Activated naive CD4-positive, alpha-beta T cell treated with anti-CD3 and anti-CD28 coated beads, Interleukin-2, amount 10 ng/mL, durations not matched to agents 7 days and 5 days (primary cell): ENCODE data around the gene TAOK2.
"Not testable (repeated sequence)": the region's sequence is repeated elsewhere in the genome, so short reads cannot be mapped to it uniquely, and the experiment has no call there.

ENCODE experiments used
- CTCF ChIA-PET: fragments of 350-600 bp; sonication (Branson Sonifier 250); formaldehyde crosslinking; loops from one replicate; lab custom pipeline; 2021; ENCODE audit warnings: antibody characterized with exemption; lab: Charles Lee
- DNase-seq: peaks from one replicate; pipeline ENCODE4 v3.0.0-alpha.2; 2020
- H3K27ac Mint-ChIP-seq: one replicate; pipeline ENCODE4 v1.8.0; 2021; ENCODE audit warnings: mild to moderate bottlenecking, moderate library complexity, mixed read lengths
- H3K27me3 Mint-ChIP-seq: one replicate; pipeline ENCODE4 v1.8.0; 2021; ENCODE audit warnings: mild to moderate bottlenecking, mixed read lengths
- H3K36me3 Mint-ChIP-seq: one replicate; pipeline ENCODE4 v1.8.0; 2021; ENCODE audit warnings: mixed read lengths
- H3K4me1 Mint-ChIP-seq: one replicate; pipeline ENCODE4 v1.8.0; 2021; ENCODE audit warnings: mixed read lengths
- H3K4me3 Mint-ChIP-seq: one replicate; pipeline ENCODE4 v1.8.0; 2021; ENCODE audit warnings: mild to moderate bottlenecking, moderate library complexity, mixed read lengths
- H3K9me3 Mint-ChIP-seq: one replicate; pipeline ENCODE4 v1.8.0; 2021; ENCODE audit warnings: mixed read lengths

The TAOK2 gene

GRCh38 chr16:29958756-29959155 lies 14.9 kb upstream of the TAOK2 start:
- Mint-ChIP-seq H3K27me3 (peaks cover 12% of the 10 kb centered on the region), H3K36me3 (peaks cover 8% of the 10 kb centered on the region), H3K9me3 (no peaks in the 10 kb centered on the region), H3K4me1 (peaks cover 23% of the 10 kb centered on the region), H3K27ac (no peak overlapping the region), H3K4me3 (no peak overlapping the region)
- CTCF ChIA-PET, result no interaction called here
- DNase-seq, result no peak

- no peaks in the 10 kb centered on the region for H3K9me3 Mint-ChIP-seq
- CTCF ChIA-PET, result no interaction called here
- H3K4me1 Mint-ChIP-seq, result peaks cover 23% of the 10 kb centered on the region
- peaks cover 8% of the 10 kb centered on the region for H3K36me3 Mint-ChIP-seq
- H3K4me3 Mint-ChIP-seq, result no peak overlapping the region
- H3K27ac Mint-ChIP-seq, result peak overlapping the region; percentile 55
- peaks cover 8% of the 10 kb centered on the region for H3K27me3 Mint-ChIP-seq
- DNase-seq, result no peak
These were observed 14.4 kb upstream of the TAOK2 start for GRCh38 chr16:29959293-29959692.

- H3K4me1 Mint-ChIP-seq, result peaks cover 23% of the 10 kb centered on the region
- DNase-seq, H3K27ac Mint-ChIP-seq, H3K9me3 Mint-ChIP-seq, CTCF ChIA-PET, H3K27me3 Mint-ChIP-seq, H3K4me3 Mint-ChIP-seq: not testable (repeated sequence)
- H3K36me3 Mint-ChIP-seq, result peaks cover 11% of the 10 kb centered on the region
These were observed 13.8 kb upstream of the TAOK2 start for GRCh38 chr16:29959821-29960220.

DNA sequence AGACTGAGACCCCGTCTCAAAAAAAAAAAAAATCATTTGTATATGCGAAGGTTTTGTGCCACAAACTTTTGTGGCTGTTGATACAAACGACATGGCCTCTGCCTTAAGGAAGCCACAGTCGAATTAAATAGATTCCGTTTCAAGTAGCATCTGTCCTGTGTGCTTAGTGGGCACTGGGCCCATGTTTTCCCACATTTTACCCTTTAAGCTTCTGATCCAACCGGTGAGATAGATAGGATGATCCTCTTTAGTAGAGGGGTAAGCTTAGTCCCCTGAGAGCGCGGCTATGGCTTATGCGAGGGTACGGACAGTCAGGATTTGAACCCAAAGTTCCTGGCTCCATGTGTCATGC lies 12.6 kb upstream of the TAOK2 start:
- peaks cover 24% of the 10 kb centered on the region for H3K4me1 Mint-ChIP-seq
- CTCF ChIA-PET, result interaction anchor here (0.6 to 1.9 kb wide), 3 partner anchors 13 to 70 kb away, joined by 3 to 9 read pairs (median 5); partner anchors contain the start of gene TAOK2
- peak overlapping the region; percentile 88 for H3K4me3 Mint-ChIP-seq
- no peaks in the 10 kb centered on the region for H3K9me3 Mint-ChIP-seq
- peaks cover 8% of the 10 kb centered on the region for H3K27me3 Mint-ChIP-seq
- H3K27ac Mint-ChIP-seq, result peak overlapping the region; percentile 90
- no peak for DNase-seq
- peaks cover 15% of the 10 kb centered on the region for H3K36me3 Mint-ChIP-seq

- H3K4me3 Mint-ChIP-seq, result peak within 1 kb of the TSS; percentile 88
These were observed 12.0 kb upstream of the TAOK2 start, which contains the start of gene TMEM219 for GRCh38 chr16:29961479-29962343. Gene TMEM219 (plus strand): TSS chr16:29962079. CDS start chr16:29963144, 1,065 bp downstream.

GRCh38 chr16:29962344-29962994 lies 11.2 kb upstream of the TAOK2 start:
- CTCF ChIA-PET, result interaction anchor here (0.6 to 1.9 kb wide), 4 partner anchors 12 to 634 kb away, joined by 3 to 9 read pairs (median 3); partner anchors contain the start of genes ASPHD1 and TAOK2
- Mint-ChIP-seq H3K4me3 (peak overlapping the region; percentile 88), H3K27ac (peak overlapping the region; percentile 87), H3K36me3 (peaks cover 15% of the 10 kb centered on the region), H3K27me3 (no peaks in the 10 kb centered on the region), H3K9me3 (no peaks in the 10 kb centered on the region), H3K4me1 (peaks cover 25% of the 10 kb centered on the region)
- no peak for DNase-seq

More at GRCh38 chr16:29961479-29962343, 12.0 kb upstream of the TAOK2 start, which contains the start of gene TMEM219:
- CTCF ChIA-PET, result interaction anchor here (0.6 to 1.9 kb wide), 5 partner anchors 12 to 70 kb away, joined by 3 to 9 read pairs (median 3); partner anchors contain the start of genes ASPHD1 and TAOK2
- peak within 1 kb of the TSS; percentile 90 for H3K27ac Mint-ChIP-seq
- H3K4me1 Mint-ChIP-seq, result peaks cover 25% of the 10 kb centered on the region
- H3K27me3 Mint-ChIP-seq, result peaks cover 7% of the 10 kb centered on the region
- peak; percentile 94 for DNase-seq
- peaks cover 15% of the 10 kb centered on the region for H3K36me3 Mint-ChIP-seq
- H3K9me3 Mint-ChIP-seq, result no peaks in the 10 kb centered on the region

- Mint-ChIP-seq H3K4me1 (peaks cover 25% of the 10 kb centered on the region), H3K27me3 (no peaks in the 10 kb centered on the region), H3K36me3 (peaks cover 17% of the 10 kb centered on the region), H3K27ac (peak overlapping the region; percentile 87), H3K9me3 (no peaks in the 10 kb centered on the region), H3K4me3 (peak overlapping the region; percentile 88)
- CTCF ChIA-PET, result interaction anchor here (1.4 to 1.9 kb wide), 2 partner anchors 11 to 63 kb away, joined by 3 to 9 read pairs; partner anchors contain the start of genes ASPHD1 and TAOK2
- DNase-seq, result no peak
These were observed 10.5 kb upstream of the TAOK2 start for GRCh38 chr16:29963021-29963743.

- peaks cover 36% of the 10 kb centered on the region for H3K36me3 Mint-ChIP-seq
- H3K4me3 Mint-ChIP-seq, result no peak overlapping the region
- no peaks in the 10 kb centered on the region for H3K9me3 Mint-ChIP-seq
- H3K27me3 Mint-ChIP-seq, result no peaks in the 10 kb centered on the region
- CTCF ChIA-PET, result no interaction called here
- no peak overlapping the region for H3K27ac Mint-ChIP-seq
- H3K4me1 Mint-ChIP-seq, result peaks cover 13% of the 10 kb centered on the region
- DNase-seq, result no peak
These were observed 5.5 kb upstream of the TAOK2 start for GRCh38 chr16:29968205-29968604.

- CTCF ChIA-PET, result interaction anchor here (1.3 kb wide), 1 partner anchor 61 kb away, joined by 4 read pairs; no protein-coding TSS in a partner anchor
- H3K4me1 Mint-ChIP-seq, result peaks cover 28% of the 10 kb centered on the region
- no peaks in the 10 kb centered on the region for H3K27me3 Mint-ChIP-seq
- no peaks in the 10 kb centered on the region for H3K9me3 Mint-ChIP-seq
- DNase-seq, result no peak
- H3K4me3 Mint-ChIP-seq, result no peak overlapping the region
- H3K36me3 Mint-ChIP-seq, result peaks cover 29% of the 10 kb centered on the region
- no peak overlapping the region for H3K27ac Mint-ChIP-seq
These were observed 2.4 kb upstream of the TAOK2 start for GRCh38 chr16:29971304-29971703.

DNA sequence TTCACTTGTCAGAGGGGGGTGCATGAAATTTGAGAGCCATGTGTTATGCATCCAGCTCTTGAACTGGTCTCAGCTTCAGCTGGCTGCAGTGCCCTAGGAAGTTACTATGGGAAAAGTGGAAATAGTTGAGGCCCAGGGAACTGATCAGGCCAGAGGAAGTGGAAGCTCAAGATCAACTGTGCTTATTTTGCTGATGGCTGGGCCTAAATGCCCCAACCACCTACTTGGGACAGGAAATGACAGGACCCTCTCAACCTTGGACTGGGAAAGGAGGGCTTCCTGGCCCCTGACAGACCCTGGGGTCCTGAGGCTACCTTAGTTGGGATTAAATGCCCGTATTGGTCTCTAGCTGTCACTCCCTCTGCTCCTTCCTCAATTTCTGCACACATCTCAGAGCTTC lies 1.2 kb upstream of the TAOK2 start:
- Mint-ChIP-seq H3K4me3 (no peak overlapping the region), H3K4me1 (peaks cover 38% of the 10 kb centered on the region), H3K27ac (peak overlapping the region; percentile 86), H3K36me3 (peaks cover 31% of the 10 kb centered on the region), H3K27me3 (no peaks in the 10 kb centered on the region), H3K9me3 (no peaks in the 10 kb centered on the region)
- CTCF ChIA-PET, result interaction anchor here (1.3 to 2.8 kb wide), 5 partner anchors 10 to 165 kb away, joined by 4 to 10 read pairs (median 5); partner anchors contain the start of genes PAGR1 and TMEM219
- no peak for DNase-seq

DNA sequence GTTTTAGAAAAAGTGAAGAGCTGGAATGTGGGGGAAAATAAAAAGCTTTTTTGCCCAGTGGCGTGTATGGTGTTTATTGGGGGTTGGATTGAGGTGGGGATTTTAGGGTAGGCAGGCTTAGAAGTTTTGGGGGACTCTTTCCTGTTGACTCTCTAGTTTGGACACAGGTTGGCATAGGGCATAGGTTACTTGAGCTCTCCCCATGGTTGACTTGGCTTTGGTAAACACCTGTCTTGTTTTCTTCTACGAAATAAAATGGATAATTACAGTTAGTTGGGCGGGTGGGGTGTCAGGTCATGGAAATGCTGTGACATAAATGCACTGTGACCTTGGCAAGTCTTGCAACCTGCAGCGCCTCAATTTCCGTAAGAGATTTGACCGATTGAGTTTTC lies 680 bp upstream of the TAOK2 start:
- CTCF ChIA-PET, result interaction anchor here (0.9 to 2.8 kb wide), 5 partner anchors 11 to 165 kb away, joined by 3 to 10 read pairs (median 5); partner anchors contain the start of genes PAGR1 and TMEM219
- Mint-ChIP-seq H3K27ac (peak overlapping the region; percentile 86), H3K4me1 (peaks cover 38% of the 10 kb centered on the region), H3K9me3 (no peaks in the 10 kb centered on the region), H3K27me3 (no peaks in the 10 kb centered on the region), H3K4me3 (peak overlapping the region; percentile 81), H3K36me3 (peaks cover 35% of the 10 kb centered on the region)
- no peak for DNase-seq

- Mint-ChIP-seq H3K27ac (peak overlapping the region; percentile 80), H3K9me3 (no peaks in the 10 kb centered on the region), H3K36me3 (peaks cover 37% of the 10 kb centered on the region), H3K27me3 (no peaks in the 10 kb centered on the region), H3K4me1 (peaks cover 38% of the 10 kb centered on the region), H3K4me3 (peak overlapping the region; percentile 81)
- peak; percentile 46 for DNase-seq
- CTCF ChIA-PET, result interaction anchor here (1.4 to 2.8 kb wide), 2 partner anchors 12 to 58 kb away, joined by 4 to 9 read pairs; partner anchors contain the start of gene TMEM219
These were observed 844 bp downstream of the TAOK2 start for GRCh38 chr16:29974291-29975133.

DNA sequence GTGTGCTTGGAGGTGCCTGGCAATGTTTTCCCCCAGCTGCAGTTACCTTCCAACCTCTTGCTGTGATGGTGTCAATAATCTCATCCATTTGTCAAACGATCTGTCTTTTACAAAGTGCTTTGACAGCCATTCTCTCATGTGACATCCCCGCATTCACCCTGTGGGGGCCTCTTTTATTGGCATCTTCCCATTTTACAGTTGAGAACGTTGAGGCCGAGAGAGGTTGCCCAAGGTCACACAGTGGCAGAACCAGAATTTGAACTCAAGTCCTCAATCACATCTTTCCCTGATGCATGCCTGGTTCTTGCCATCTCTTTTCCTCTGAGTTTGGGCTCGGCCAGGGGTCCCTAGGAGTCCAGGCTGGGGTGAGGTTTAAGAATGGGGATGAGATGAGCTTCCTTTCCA lies 1.5 kb downstream of the TAOK2 start:
- Mint-ChIP-seq H3K9me3 (no peaks in the 10 kb centered on the region), H3K36me3 (peaks cover 38% of the 10 kb centered on the region), H3K4me1 (peaks cover 38% of the 10 kb centered on the region)

More for the DNA sequence above, 1.5 kb downstream of the TAOK2 start:
- no peak for DNase-seq
- CTCF ChIA-PET, result interaction anchor here (1.8 to 2.8 kb wide), 2 partner anchors 13 to 30 kb away, joined by 6 to 9 read pairs; partner anchors contain the start of gene TMEM219
- H3K27me3 Mint-ChIP-seq, result no peaks in the 10 kb centered on the region
- peak overlapping the region; percentile 40 for H3K27ac Mint-ChIP-seq
- peak overlapping the region; percentile 81 for H3K4me3 Mint-ChIP-seq
